B cell (primary cell): Measurements from ENCODE around the gene KRT28. TPM values are rescaled to one million over a fixed set of nuclear protein-coding genes. Genes with fewer than 3 reads are reported as not detected.
"Not testable (repeated sequence)": the region's sequence is repeated elsewhere in the genome, so short reads cannot be mapped to it uniquely, and the experiment has no call there.

ENCODE experiments used
- ATAC-seq: fragments of 200-7000 bp; cut with Tn5 transposase; one replicate; pipeline ENCODE4 v1.10.0; 2021; ENCODE audit warnings: low read depth, mild to moderate bottlenecking, moderate number of reproducible peaks, moderate library complexity
- CTCF ChIA-PET: fragments of 350-600 bp; sonication (Branson Sonifier 250); formaldehyde crosslinking; loops from one replicate; lab custom pipeline; 2021; ENCODE audit warnings: antibody characterized with exemption, inconsistent platforms; lab: Charles Lee
- POLR2A ChIA-PET: fragments of 350-600 bp; sonication (Branson Sonifier 250); formaldehyde crosslinking; loops from one replicate; lab custom pipeline; 2021; ENCODE audit warnings: antibody characterized with exemption; lab: Charles Lee
- DNase-seq: peaks from one replicate; pipeline ENCODE4 v3.0.0; 2013
- H2AFZ ChIP-seq: 2 replicates; pipeline ENCODE4 v1.6.1; 2012; ENCODE audit warnings: mild to moderate bottlenecking, low read depth, low read length; ENCODE audit not compliant: insufficient read depth, poor library complexity, severe bottlenecking
- H3K27ac ChIP-seq, 2 donors: 1 replicate in 1 of 2; 2 replicates in 1 of 2; pipeline ENCODE4 v1.5.1; 2012 to 2013; ENCODE audit warnings: low read length in 2 of 2, mild to moderate bottlenecking in 2 of 2, moderate library complexity in 1 of 2
- H3K27me3 ChIP-seq, 4 experiments: fragments of 200-600 bp in 1 of 4; sonication (generic) in 1 of 4; replicated peaks in 1 of 4; 1 replicate in 2 of 4; 2 replicates in 2 of 4; pipeline versions ENCODE4 v1.6.1 to v1.7.0; 2013 to 2016; ENCODE audit warnings: low read length in 3 of 4, mild to moderate bottlenecking in 2 of 4, mixed read lengths in 1 of 4, moderate library complexity in 1 of 4; ENCODE audit not compliant: insufficient read depth in 4 of 4, control insufficient read depth in 3 of 4; ENCODE audit errors: control extremely low read depth in 1 of 4
- H3K36me3 ChIP-seq, 2 experiments: replicated peaks in 1 of 2; 1 replicate in 1 of 2; 2 replicates in 1 of 2; pipeline versions ENCODE4 v1.6.1 to v1.7.1; 2013; ENCODE audit warnings: low read length in 1 of 2; ENCODE audit not compliant: insufficient read depth in 2 of 2, control insufficient read depth in 1 of 2; ENCODE audit errors: control extremely low read depth in 1 of 2, extremely low read depth in 1 of 2
- H3K4me1 ChIP-seq, 2 donors: fragments of 200-600 bp in 1 of 2; sonication (generic) in 1 of 2; 1 replicate in 1 of 2; 2 replicates in 1 of 2; pipeline versions ENCODE4 v1.5.1 to v1.6.1; 2013 to 2017; ENCODE audit warnings: low read length in 2 of 2; ENCODE audit not compliant: control insufficient read depth in 2 of 2, insufficient read depth in 2 of 2
- H3K4me2 ChIP-seq: replicated peaks from 2 replicates; pipeline ENCODE3; 2012; ENCODE audit warnings: mild to moderate bottlenecking, low read depth, low read length; ENCODE audit not compliant: poor library complexity, severe bottlenecking
- H3K4me3 ChIP-seq, 5 experiments: fragments of 200-600 bp in 1 of 5; sonication (generic) in 1 of 5; 1 replicate in 3 of 5; 2 replicates in 2 of 5; pipeline versions ENCODE4 v1.5.1 to v1.7.0; 2011 to 2016; ENCODE audit warnings: low read length in 4 of 5, mild to moderate bottlenecking in 4 of 5, low read depth in 2 of 5, control low read depth in 1 of 5, moderate library complexity in 1 of 5; ENCODE audit not compliant: insufficient read depth in 1 of 5; ENCODE audit errors: control extremely low read depth in 1 of 5, extremely low read depth in 1 of 5
- H3K79me2 ChIP-seq: fragments of 200-600 bp; sonication (generic); one replicate; pipeline ENCODE4 v1.6.0; 2016; ENCODE audit warnings: low read length; ENCODE audit not compliant: control insufficient read depth, insufficient read depth
- H3K9ac ChIP-seq: fragments of 200-600 bp; sonication (generic); 2 replicates; pipeline ENCODE4 v1.6.1; 2017; ENCODE audit warnings: mild to moderate bottlenecking, low read length, moderate library complexity
- H3K9me3 ChIP-seq, 3 donors: one replicate each; pipeline versions ENCODE4 v1.6.1 to v1.7.1; 2013; ENCODE audit warnings: low read length in 2 of 3; ENCODE audit not compliant: control insufficient read depth in 2 of 3, insufficient read depth in 1 of 3; ENCODE audit errors: control extremely low read depth in 1 of 3
- H4K20me1 ChIP-seq: 2 replicates; pipeline ENCODE4 v1.6.0; 2012; ENCODE audit warnings: mild to moderate bottlenecking, low read length; ENCODE audit not compliant: insufficient read depth, control insufficient read depth, poor library complexity, severe bottlenecking
- H3K27ac Mint-ChIP-seq: one replicate; pipeline ENCODE4 v1.8.0; 2021; ENCODE audit warnings: mixed read lengths
- H3K27me3 Mint-ChIP-seq: one replicate; pipeline ENCODE4 v1.8.0; 2021; ENCODE audit warnings: mixed read lengths
- H3K4me1 Mint-ChIP-seq: one replicate; pipeline ENCODE4 v1.8.0; 2021; ENCODE audit warnings: mixed read lengths
- H3K4me3 Mint-ChIP-seq: one replicate; pipeline ENCODE4 v1.8.0; 2021; ENCODE audit warnings: mixed read lengths
- H3K9me3 Mint-ChIP-seq: one replicate; pipeline ENCODE4 v1.8.0; 2022; ENCODE audit warnings: mixed read lengths; ENCODE audit not compliant: insufficient read depth
- CTCF ChIP-seq: fragments of 200-600 bp; IDR thresholded peaks from one replicate; pipeline ENCODE4 v1.8.0; 2022; ENCODE audit warnings: antibody characterized with exemption, mild to moderate bottlenecking
- EZH2 ChIP-seq: IDR thresholded peaks from 2 replicates; pipeline ENCODE4 v1.6.1; 2012; ENCODE audit warnings: borderline replicate concordance, low read depth, mild to moderate bottlenecking, moderate library complexity, low read length; ENCODE audit not compliant: insufficient read depth, poor library complexity, severe bottlenecking
- WGBS: methylation state at CpG from one replicate; pipeline ENCODE4 v1.1.5; 2013; ENCODE audit warnings: missing lambda C conversion rate; ENCODE audit not compliant: insufficient coverage; 5-methylcytosine and 5-hydroxymethylcytosine counted together
- intact Hi-C: fragments of 100-400 bp; cut with micrococcal nuclease; formaldehyde crosslinking; loops from one replicate; pipeline ENCODE4 v1.10.0; 2022
- polyA plus RNA-seq: library from polyadenylated mRNA; depleted of rRNA; stranded (reverse); fragments of >200 nt; gene quantifications from 2 replicates; pipeline ENCODE4 v1.2.3, GENCODE V29; 2012
- total RNA-seq, 2 donors: library from RNA; stranded (reverse); fragments of 120-200 nt in 1 of 2; gene quantifications; 1 replicate in 1 of 2; 2 replicates in 1 of 2; pipeline versions ENCODE4 v1.2.3 to v1.2.4, GENCODE V29; 2013 to 2022

Gene KRT28
- total and polyA plus RNA-seq, 2 donors (not counting 1 experiment from before 2014, with no cell fraction given) = not detected

- no peak overlapping the region for H2AFZ ChIP-seq
- CTCF ChIA-PET = no interaction called here
- H3K27ac ChIP-seq = no peak overlapping the region
- H3K27me3 Mint-ChIP-seq = peaks cover 55% of the 10 kb centered on the region
- WGBS = 93% methylated on average over 12 of the region's 14 CpGs
- H4K20me1 ChIP-seq = no peaks in the 10 kb centered on the region
- H3K4me1 ChIP-seq = no peaks in the 10 kb centered on the region
- peaks cover 0 to 3% (median 0%) of the 10 kb centered on the region in 3 donors for H3K9me3 ChIP-seq
- H3K4me3 ChIP-seq = no peak overlapping the region
- peaks cover 0 to 20% (median 10%) of the 10 kb centered on the region in 4 experiments for H3K27me3 ChIP-seq
- H3K4me3 Mint-ChIP-seq = no peak overlapping the region
- H3K9me3 Mint-ChIP-seq = no peaks in the 10 kb centered on the region
- ATAC-seq = no peak
- DNase-seq = no peak
- intact Hi-C loops = no loop called here
- TF ChIP-seq EZH2 (no peak), CTCF (no peak)
- no peak overlapping the region for H3K27ac Mint-ChIP-seq
- H3K4me2 ChIP-seq = no peak overlapping the region
- POLR2A ChIA-PET = no interaction called here
- H3K9ac ChIP-seq = no peak overlapping the region
- no peaks in the 10 kb centered on the region for H3K36me3 ChIP-seq
- H3K4me1 Mint-ChIP-seq = no peaks in the 10 kb centered on the region
- no peaks in the 10 kb centered on the region for H3K79me2 ChIP-seq
These were observed 48.7 kb downstream of the KRT28 start for GRCh38 chr17:40751065-40751464.

- no peak overlapping the region for H3K4me3 Mint-ChIP-seq
- no peak overlapping the region for H3K9ac ChIP-seq
- no peaks in the 10 kb centered on the region for H3K4me1 ChIP-seq
- no peak overlapping the region for H3K4me2 ChIP-seq
- peaks cover 0 to 3% (median 0%) of the 10 kb centered on the region in 3 donors for H3K9me3 ChIP-seq
- H3K4me1 Mint-ChIP-seq = no peaks in the 10 kb centered on the region
- TF ChIP-seq CTCF (no peak), EZH2 (no peak)
- H2AFZ ChIP-seq = no peak overlapping the region
- peaks cover 55% of the 10 kb centered on the region for H3K27me3 Mint-ChIP-seq
- 93% methylated on average over 2 of the region's 6 CpGs for WGBS
- H3K27ac ChIP-seq = no peak overlapping the region
- H3K9me3 Mint-ChIP-seq = no peaks in the 10 kb centered on the region
- H3K36me3 ChIP-seq = no peaks in the 10 kb centered on the region
- DNase-seq (no peak), ATAC-seq (no peak)
- no peaks in the 10 kb centered on the region for H3K79me2 ChIP-seq
- H3K27me3 ChIP-seq = peaks cover 0 to 25% (median 12%) of the 10 kb centered on the region in 4 experiments
- no peaks in the 10 kb centered on the region for H4K20me1 ChIP-seq
- H3K27ac Mint-ChIP-seq = no peak overlapping the region
- ChIA-PET POLR2A (no interaction called here), CTCF (interaction anchor here (0.6 kb wide), 1 partner anchor 39 kb away, joined by 3 read pairs; no protein-coding TSS in a partner anchor)
- no peak overlapping the region for H3K4me3 ChIP-seq
- intact Hi-C loops = no loop called here
These were observed 49.4 kb downstream of the KRT28 start for GRCh38 chr17:40750391-40750790.

GRCh38 chr17:40748666-40749065 lies 51.1 kb downstream of the KRT28 start:
- H3K27ac Mint-ChIP-seq, CTCF ChIA-PET: not testable (repeated sequence)
- no CpG with 5 or more reads among the region's 1 CpG for WGBS

More at GRCh38 chr17:40748666-40749065, 51.1 kb downstream of the KRT28 start:
- peaks cover 0 to 27% (median 12%) of the 10 kb centered on the region in 4 experiments for H3K27me3 ChIP-seq
- intact Hi-C loops, POLR2A ChIA-PET, H3K4me2 ChIP-seq, DNase-seq, H3K27ac ChIP-seq, H3K36me3 ChIP-seq, H3K79me2 ChIP-seq, H2AFZ ChIP-seq, ATAC-seq, H3K4me1 Mint-ChIP-seq, H3K4me1 ChIP-seq, H4K20me1 ChIP-seq, H3K9ac ChIP-seq, H3K9me3 Mint-ChIP-seq, H3K4me3 Mint-ChIP-seq, H3K9me3 ChIP-seq, H3K4me3 ChIP-seq: not testable (repeated sequence)
- H3K27me3 Mint-ChIP-seq = peaks cover 57% of the 10 kb centered on the region
